A549 (cell line): ENCODE measurements around the gene GABBR2. TPM values are rescaled to one million over a fixed set of nuclear protein-coding genes. Genes with fewer than 3 reads are reported as not detected.

Source experiments
- ATAC-seq, 2 experiments: fragments of 200-7000 bp in 1 of 2; fragments of >200 bp in 1 of 2; cut with Nextera tagmentation in 1 of 2; cut with Tn5 transposase in 1 of 2; 3 replicates each; pipeline versions ENCODE4 v1.8.0 to v1.9.1; 2018 to 2020; ENCODE audit warnings: mild to moderate bottlenecking in 1 of 2, moderate library complexity in 1 of 2
- CTCF ChIA-PET: fragments of 300-600 bp; sonication (Branson Sonifier 250); formaldehyde crosslinking; extraction: SDS; loops from one replicate; lab custom pipeline; 2021; ENCODE audit warnings: antibody characterized with exemption, inconsistent platforms; lab: Yijun Ruan, JAX
- POLR2A ChIA-PET: fragments of 350-600 bp; formaldehyde crosslinking; extraction: SDS; loops from one replicate; lab custom pipeline; 2021; ENCODE audit warnings: antibody characterized with exemption, inconsistent platforms; lab: Yijun Ruan, JAX
- DNase-seq, 2 experiments: peaks; one replicate each; pipeline versions ENCODE4 v3.0.0 to v3.0.0-alpha.2; 2011 to 2016; ENCODE audit warnings: low read depth in 1 of 2, low spot score in 1 of 2
- FAIRE-seq: peaks from 2 replicates; lab custom pipeline; 2011; peaks lifted over from hg19 to GRCh38; lab: Jason Lieb, UNC
- H3K27ac ChIP-seq, 2 experiments: fragments of >200 bp; sonication (Bioruptor Twin); formaldehyde crosslinking; 3 replicates each; pipeline ENCODE4 v1.5.1; 2016 to 2017
- H3K4me1 ChIP-seq: fragments of >200 bp; sonication (Bioruptor Twin); formaldehyde crosslinking; 3 replicates; pipeline ENCODE4 v1.6.1; 2016
- H3K4me2 ChIP-seq: fragments of >200 bp; sonication (Bioruptor Twin); formaldehyde crosslinking; 3 replicates; pipeline ENCODE4 v1.6.1; 2016
- H3K4me3 ChIP-seq: fragments of >200 bp; sonication (Bioruptor Twin); formaldehyde crosslinking; 3 replicates; pipeline ENCODE4 v1.5.1; 2016
- H3K9me3 ChIP-seq: fragments of >200 bp; sonication (Bioruptor Twin); formaldehyde crosslinking; 3 replicates; pipeline ENCODE4 v1.6.1; 2016
- CBX8 ChIP-seq: fragments of 200-600 bp; sonication (generic); IDR thresholded peaks from 2 replicates; pipeline ENCODE4 v1.6.1; 2016
- CHD2 ChIP-seq: fragments of 150-350 bp; IDR thresholded peaks from 2 replicates; pipeline ENCODE4 v1.6.1; 2014; ENCODE audit warnings: low read length; ENCODE audit not compliant: partially characterized antibody
- EHF ChIP-seq: fragments of 250-450 bp; sonication (Bioruptor Pico); IDR thresholded peaks from 2 replicates; pipeline ENCODE4 v1.5.0; 2020; ENCODE audit warnings: mild to moderate bottlenecking
- EHMT2 ChIP-seq: fragments of 200-600 bp; sonication (generic); IDR thresholded peaks from 2 replicates; pipeline ENCODE4 v1.6.1; 2016; ENCODE audit warnings: antibody characterized with exemption, low read depth, mild to moderate bottlenecking, moderate library complexity
- EP300 ChIP-seq, 2 experiments: fragments of >200 bp; sonication (Bioruptor Twin); formaldehyde crosslinking; IDR thresholded peaks; 2 replicates in 1 of 2; 3 replicates in 1 of 2; pipeline ENCODE4 v1.6.1; 2016 to 2017
- GATA3 ChIP-seq: IDR thresholded peaks from 2 replicates; pipeline ENCODE4 v1.6.1; 2012; ENCODE audit warnings: borderline replicate concordance
- HEYL ChIP-seq: fragments of 250-450 bp; sonication (Bioruptor Pico); IDR thresholded peaks from 2 replicates; pipeline ENCODE4 v1.8.0; 2021; ENCODE audit warnings: mild to moderate bottlenecking, moderate library complexity
- HOXA7 ChIP-seq: fragments of 250-450 bp; sonication (Bioruptor Pico); IDR thresholded peaks from 2 replicates; pipeline ENCODE4 v1.5.0; 2020; ENCODE audit warnings: mild to moderate bottlenecking, moderate library complexity
- JUNB ChIP-seq: fragments of >200 bp; sonication (Bioruptor Twin); formaldehyde crosslinking; IDR thresholded peaks from 2 replicates; pipeline ENCODE4 v1.6.1; 2016
- MAFK ChIP-seq: fragments of 450-650 bp; IDR thresholded peaks from 2 replicates; pipeline ENCODE4 v1.6.1; 2014; ENCODE audit not compliant: partially characterized antibody
- MAZ ChIP-seq: fragments of 150-350 bp; IDR thresholded peaks from 2 replicates; pipeline ENCODE4 v1.6.1; 2014; ENCODE audit warnings: antibody characterized with exemption, low read depth, low read length, borderline replicate concordance
- NFE2L2 ChIP-seq: fragments of 150-350 bp; conservative IDR thresholded peaks from 2 replicates; pipeline ENCODE4 v1.6.1; 2014; ENCODE audit warnings: low read length
- NR3C1 ChIP-seq: fragments of >200 bp; sonication (Bioruptor Twin); formaldehyde crosslinking; IDR thresholded peaks from 3 replicates; pipeline ENCODE4 v1.6.1; 2017
- POLR2A ChIP-seq: IDR thresholded peaks from 2 replicates; pipeline ENCODE4 v1.6.1; 2012; ENCODE audit warnings: mild to moderate bottlenecking, low read length
- RAD21 ChIP-seq, 2 experiments: fragments of >200 bp in 1 of 2; sonication (Bioruptor Twin) in 1 of 2; formaldehyde crosslinking in 1 of 2; IDR thresholded peaks in 1 of 2; conservative IDR thresholded peaks in 1 of 2; 2 replicates in 1 of 2; 3 replicates in 1 of 2; pipeline ENCODE4 v1.6.1; 2012 to 2018; ENCODE audit warnings: inconsistent platforms in 1 of 2
- RCOR1 ChIP-seq: fragments of 150-350 bp; IDR thresholded peaks from 2 replicates; pipeline ENCODE4 v1.6.1; 2014; ENCODE audit warnings: antibody characterized with exemption, low read length, low read depth
- RFX5 ChIP-seq: fragments of 450-650 bp; IDR thresholded peaks from 2 replicates; pipeline ENCODE4 v1.7.1; 2014; ENCODE audit warnings: antibody characterized with exemption, mild to moderate bottlenecking, moderate library complexity
- RNF2 ChIP-seq: fragments of 200-600 bp; sonication (generic); IDR thresholded peaks from 2 replicates; pipeline ENCODE4 v1.6.1; 2016; ENCODE audit warnings: low read depth, mild to moderate bottlenecking, antibody characterized with exemption, moderate library complexity, borderline replicate concordance
- TFCP2L1 ChIP-seq: fragments of 250-450 bp; sonication (Bioruptor Pico); IDR thresholded peaks from 2 replicates; pipeline ENCODE4 v1.5.0; 2021; ENCODE audit warnings: mild to moderate bottlenecking
- ZFP36 ChIP-seq: fragments of 450-650 bp; IDR thresholded peaks from 2 replicates; pipeline ENCODE4 v1.6.1; 2014; ENCODE audit warnings: borderline replicate concordance; ENCODE audit not compliant: partially characterized antibody
- ZNF302 ChIP-seq: fragments of 250-450 bp; sonication (Bioruptor Pico); IDR thresholded peaks from 2 replicates; pipeline ENCODE4 v1.9.0; 2021; ENCODE audit warnings: inconsistent platforms, mild to moderate bottlenecking, moderate library complexity
- ZSCAN20 ChIP-seq: fragments of 250-450 bp; sonication (Bioruptor Pico); IDR thresholded peaks from 2 replicates; pipeline ENCODE4 v1.8.0; 2022; ENCODE audit warnings: mild to moderate bottlenecking, moderate library complexity
- WGBS: methylation state at CpG from one replicate; pipeline ENCODE4 v1.1.6; 2017; ENCODE audit errors: missing lambda C conversion rate; 5-methylcytosine and 5-hydroxymethylcytosine counted together
- polyA plus RNA-seq, 4 experiments: library from polyadenylated mRNA; depleted of rRNA in 3 of 4; stranded (reverse); fragments of >200 nt; fragmentation: RNase III in 1 of 4; extraction: RNeasy Plus Mini Kit Qiagen cat#74134 plus additional on column Dnase treatment in 1 of 4; gene quantifications; 2 replicates in 3 of 4; 3 replicates in 1 of 4; pipeline ENCODE4 v1.2.3, GENCODE V29; 2011 to 2017
- TF ChIP-seq, protein P1 (sequence below): fragments of 150-350 bp; IDR thresholded peaks from 2 replicates; pipeline ENCODE4 v1.6.1; 2014; ENCODE audit warnings: low read depth, mild to moderate bottlenecking, low read length
- TF ChIP-seq, protein P2 (sequence below): fragments of 250-450 bp; sonication (Bioruptor Pico); IDR thresholded peaks from 2 replicates; pipeline ENCODE4 v1.5.0; 2020; ENCODE audit warnings: low read depth, mild to moderate bottlenecking, moderate library complexity

Gene GABBR2
- polyA plus RNA-seq, 2 of the 4 experiments (the other 2 are of a cell fraction), result 0.08 to 0.57 TPM

DNA sequence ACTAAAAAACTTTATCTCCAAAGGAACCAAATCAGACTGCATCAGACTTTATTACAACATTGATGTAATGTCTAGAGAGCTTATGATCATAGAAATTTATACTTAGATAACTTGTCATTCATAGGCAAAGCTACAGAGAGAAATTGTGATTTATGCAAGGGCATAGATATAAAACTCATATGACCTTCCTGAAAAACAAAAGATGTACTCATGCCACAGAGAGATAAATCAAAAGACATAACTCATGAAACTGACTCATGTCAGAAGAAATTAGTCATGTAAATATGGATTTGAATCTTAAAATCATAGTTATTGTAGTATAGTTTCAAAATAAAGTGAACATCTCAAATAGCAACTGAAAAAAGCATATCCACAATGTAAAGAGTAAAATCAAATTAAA lies 186.2 kb downstream of the GABBR2 start:
- POLR2A ChIA-PET, result no interaction called here
- H3K4me2 ChIP-seq, result no peak overlapping the region
- TF ChIP-seq RAD21 (conservative IDR thresholded peaks at IDR 0.05 in 1 of 2, IDR thresholded peaks at IDR 0.05 in 1 of 2) (no peak), HOXA7 (CRISPR knock-in tag) (no peak), ZSCAN20 (CRISPR knock-in tag) (no peak), RCOR1 (no peak), NR3C1 (no peak)
- TF ChIP-seq, protein P1, sequence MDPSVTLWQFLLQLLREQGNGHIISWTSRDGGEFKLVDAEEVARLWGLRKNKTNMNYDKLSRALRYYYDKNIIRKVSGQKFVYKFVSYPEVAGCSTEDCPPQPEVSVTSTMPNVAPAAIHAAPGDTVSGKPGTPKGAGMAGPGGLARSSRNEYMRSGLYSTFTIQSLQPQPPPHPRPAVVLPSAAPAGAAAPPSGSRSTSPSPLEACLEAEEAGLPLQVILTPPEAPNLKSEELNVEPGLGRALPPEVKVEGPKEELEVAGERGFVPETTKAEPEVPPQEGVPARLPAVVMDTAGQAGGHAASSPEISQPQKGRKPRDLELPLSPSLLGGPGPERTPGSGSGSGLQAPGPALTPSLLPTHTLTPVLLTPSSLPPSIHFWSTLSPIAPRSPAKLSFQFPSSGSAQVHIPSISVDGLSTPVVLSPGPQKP, result no peak
- CTCF ChIA-PET, result interaction anchor here (0.8 to 2.0 kb wide), 2 partner anchors 13 to 20 kb away, joined by 3 to 5 read pairs; no protein-coding TSS in a partner anchor
- ATAC-seq, result no peak
- H3K4me3 ChIP-seq, result no peak overlapping the region
- DNase-seq, result no peak
- no peaks in the 10 kb centered on the region for H3K4me1 ChIP-seq
- no peak for FAIRE-seq
- H3K27ac ChIP-seq, result no peak overlapping the region
- no peaks in the 10 kb centered on the region; the same call in 2 of the 3 replicates for H3K9me3 ChIP-seq

DNA sequence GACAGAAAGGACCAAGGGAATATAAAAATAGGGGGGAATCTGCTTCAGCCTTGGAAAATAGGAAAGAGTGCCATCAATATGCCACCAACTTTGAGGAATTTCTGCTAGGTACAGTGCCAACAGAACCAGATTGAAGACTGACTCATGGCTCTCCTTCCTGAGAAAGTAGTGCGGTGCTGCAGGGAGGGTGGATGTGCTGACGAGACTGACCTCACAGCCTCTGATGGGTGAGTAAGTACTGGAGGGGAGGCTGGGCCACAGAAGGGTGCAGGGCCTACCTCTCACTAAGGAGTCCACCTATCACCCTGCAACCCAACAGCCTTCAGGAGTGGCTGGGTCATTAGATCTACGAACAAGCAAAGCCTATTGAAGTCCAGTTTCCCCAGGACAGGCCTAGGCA lies 187.6 kb downstream of the GABBR2 start:
- no peaks in the 10 kb centered on the region for H3K9me3 ChIP-seq
- 28% methylated on average over 3 of the region's 3 CpGs for WGBS
- DNase-seq (no peak), ATAC-seq (no peak), FAIRE-seq (no peak)
- H3K4me2 ChIP-seq, result no peak overlapping the region
- CTCF ChIA-PET, result no interaction called here
- no peak overlapping the region for H3K27ac ChIP-seq
- TF ChIP-seq NFE2L2 (no peak), CBX8 (no peak), JUNB (no peak), POLR2A (no peak), TFCP2L1 (CRISPR knock-in tag) (no peak), RNF2 (no peak), MAZ (no peak), HOXA7 (CRISPR knock-in tag) (no peak)
- POLR2A ChIA-PET, result no interaction called here
- no peaks in the 10 kb centered on the region for H3K4me1 ChIP-seq
- H3K4me3 ChIP-seq, result no peak overlapping the region

DNA sequence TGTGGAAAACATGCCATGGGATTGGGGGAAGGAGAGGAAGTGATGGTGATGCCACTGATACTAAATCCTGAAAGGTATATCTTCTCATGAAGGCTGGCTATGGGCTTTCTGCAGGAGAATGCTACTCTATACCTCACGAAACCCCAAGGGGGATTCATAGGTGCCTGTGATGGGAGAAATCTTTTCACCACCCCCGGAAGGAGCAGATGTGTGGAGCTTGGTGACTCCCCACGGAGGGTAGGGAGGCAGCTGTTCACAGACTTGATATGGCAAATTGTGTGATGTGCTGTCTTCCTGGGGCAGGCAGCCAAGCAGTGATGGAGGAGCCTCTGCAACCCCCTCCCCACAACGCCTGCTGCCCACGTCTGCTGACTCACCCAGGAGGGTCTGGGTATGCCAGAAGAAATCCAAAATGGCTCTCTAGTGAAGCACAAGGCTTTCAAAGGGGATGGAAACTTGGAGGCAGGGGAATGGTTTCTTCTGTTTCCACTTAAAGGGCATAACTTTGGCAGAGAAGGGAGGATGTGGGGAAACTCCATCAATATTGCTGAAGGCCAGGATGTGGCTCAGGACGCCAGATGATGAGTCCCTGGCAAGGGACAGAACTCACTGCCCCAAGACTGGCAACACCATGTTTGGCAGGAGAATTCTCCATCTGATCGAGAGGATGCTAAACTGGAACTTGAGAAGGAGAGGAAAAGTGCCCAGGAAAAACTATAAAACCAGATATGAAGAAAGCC lies 188.3 kb downstream of the GABBR2 start:
- POLR2A ChIA-PET, result no interaction called here
- H3K4me2 ChIP-seq, result no peak overlapping the region
- WGBS, result 12% methylated on average over 7 of the region's 7 CpGs

DNA sequence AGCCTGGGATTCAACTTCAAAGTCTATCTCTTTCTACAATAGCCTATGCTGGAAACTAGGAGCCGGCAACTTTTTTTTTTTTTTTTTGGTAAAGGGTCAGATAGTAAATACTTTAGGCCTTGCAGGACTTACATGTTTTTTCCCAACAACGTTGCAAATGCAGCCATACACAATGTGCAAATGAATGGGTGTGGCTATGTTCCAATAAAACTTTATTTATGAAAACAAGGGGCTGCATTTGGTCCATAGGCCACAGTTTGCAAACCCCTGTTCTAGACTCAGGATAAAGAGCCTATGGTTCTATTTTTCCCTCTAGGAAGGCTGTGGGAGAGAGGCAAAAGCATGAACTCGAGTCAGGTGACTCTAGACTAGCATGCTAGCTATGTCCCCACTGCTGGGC lies 189.1 kb downstream of the GABBR2 start:
- Histone ChIP-seq H3K9me3 (no peaks in the 10 kb centered on the region), H3K4me1 (no peaks in the 10 kb centered on the region), H3K4me2 (no peak overlapping the region), H3K27ac (no peak overlapping the region)
- ATAC-seq, result no peak
- CTCF ChIA-PET, result interaction anchor here (0.6 kb wide), 1 partner anchor 358 kb away, joined by 4 read pairs; no protein-coding TSS in a partner anchor
- DNase-seq, result no peak
- whole genome bisulfite sequencing, result 34% methylated on average over 3 of the region's 3 CpGs
- TF ChIP-seq EP300 (IDR thresholded peaks at IDR 0.05), result no peak
- no peak for TF ChIP-seq ZNF302 (CRISPR knock-in tag)
- TF ChIP-seq, protein P2, sequence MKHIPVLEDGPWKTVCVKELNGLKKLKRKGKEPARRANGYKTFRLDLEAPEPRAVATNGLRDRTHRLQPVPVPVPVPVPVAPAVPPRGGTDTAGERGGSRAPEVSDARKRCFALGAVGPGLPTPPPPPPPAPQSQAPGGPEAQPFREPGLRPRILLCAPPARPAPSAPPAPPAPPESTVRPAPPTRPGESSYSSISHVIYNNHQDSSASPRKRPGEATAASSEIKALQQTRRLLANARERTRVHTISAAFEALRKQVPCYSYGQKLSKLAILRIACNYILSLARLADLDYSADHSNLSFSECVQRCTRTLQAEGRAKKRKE (CRISPR knock-in tag), result no peak
- no peak for TF ChIP-seq POLR2A
- TF ChIP-seq, all 56 proteins: peak for 0
- H3K4me3 ChIP-seq, result no peak overlapping the region
- POLR2A ChIA-PET, result no interaction called here
- no peak for FAIRE-seq

More for the DNA sequence above, 188.3 kb downstream of the GABBR2 start:
- Histone ChIP-seq H3K4me3 (no peak overlapping the region), H3K27ac (no peak overlapping the region), H3K9me3 (no peaks in the 10 kb centered on the region), H3K4me1 (no peaks in the 10 kb centered on the region)
- TF ChIP-seq EHF (CRISPR knock-in tag) (no peak), RFX5 (no peak), JUNB (no peak), ZSCAN20 (CRISPR knock-in tag) (no peak), ZFP36 (no peak), CHD2 (no peak), EHMT2 (no peak), GATA3 (no peak), POLR2A (no peak), CBX8 (no peak), MAFK (no peak), ZNF302 (CRISPR knock-in tag) (no peak), HEYL (no peak)
- TF ChIP-seq, protein P1, result no peak
- CTCF ChIA-PET, result no interaction called here
- ATAC-seq, result no peak
- no peak for FAIRE-seq
- no peak for DNase-seq
